K562 (cell line): ENCODE data around the gene PLXNB1. TPM values are rescaled to one million over a fixed set of nuclear protein-coding genes. Genes with fewer than 3 reads are reported as not detected.
A peak's percentile ranks its signal among the peaks of the same experiment; 100 is the strongest.

Experiments used
- ATAC-seq: fragments of 200-7000 bp; cut with Tn5 transposase; 3 replicates; pipeline ENCODE4 v1.9.1; 2020; ENCODE audit warnings: moderate library complexity
- BruUV-seq: library from RNA; stranded (reverse); fragments of 400-500 nt; replicated peaks from 2 replicates; lab custom pipeline; 2021; lab: Mats Ljungman, UMichigan
- CTCF ChIA-PET: fragments of 300-600 bp; formaldehyde crosslinking; extraction: SDS; loops from one replicate; lab custom pipeline; 2021; ENCODE audit warnings: low intra/inter-chr PET ratio; lab: Yijun Ruan, JAX
- POLR2A ChIA-PET: fragments of 300-600, 350-650 bp; sonication (Branson Sonifier 250); formaldehyde crosslinking; extraction: SDS; loops from one replicate; lab custom pipeline; 2021; ENCODE audit warnings: antibody characterized with exemption, inconsistent platforms; lab: Yijun Ruan, JAX
- DNase-seq, 4 experiments: peaks; one replicate each; pipeline versions ENCODE4 v3.0.0 to v3.0.0-alpha.2; 2011 to 2018; ENCODE audit warnings: low spot score in 3 of 4, mixed read lengths in 3 of 4; ENCODE audit errors: extremely low read depth in 1 of 4
- FAIRE-seq: peaks from 2 replicates; lab custom pipeline; 2011; peaks lifted over from hg19 to GRCh38; lab: Jason Lieb, UNC
- H2AFZ ChIP-seq: 2 replicates; pipeline ENCODE4 v1.6.0; 2011; ENCODE audit warnings: low read depth, low read length, control low read depth, inconsistent platforms
- H3K27ac ChIP-seq: fragments of 200-600 bp; 3 replicates; pipeline ENCODE4 v1.8.0; 2011; ENCODE audit warnings: low read depth, mild to moderate bottlenecking, control low read depth, inconsistent platforms, low read length, moderate library complexity, mixed read lengths; ENCODE audit errors: extremely low read depth
- H3K27me3 ChIP-seq, 2 experiments: fragments of 300-600 bp in 1 of 2; 2 replicates in 1 of 2; 3 replicates in 1 of 2; pipeline versions ENCODE4 v1.6.0 to v1.8.0; 2011; ENCODE audit warnings: inconsistent platforms in 2 of 2, low read length in 2 of 2, mild to moderate bottlenecking in 1 of 2, mixed read lengths in 1 of 2, moderate library complexity in 1 of 2; ENCODE audit not compliant: control insufficient read depth in 2 of 2, insufficient read depth in 2 of 2
- H3K36me3 ChIP-seq: fragments of 300-600 bp; 3 replicates; pipeline ENCODE4 v1.8.0; 2011; ENCODE audit warnings: mild to moderate bottlenecking, low read length, inconsistent platforms; ENCODE audit not compliant: control insufficient read depth, insufficient read depth
- H3K4me1 ChIP-seq, 2 experiments: fragments of 200-600 bp in 1 of 2; replicated peaks in 1 of 2; 2 replicates in 1 of 2; 3 replicates in 1 of 2; pipeline versions ENCODE4 v1.5.1 to v1.8.0; 2011; ENCODE audit warnings: inconsistent platforms in 2 of 2, low read length in 2 of 2, mild to moderate bottlenecking in 1 of 2, mixed read lengths in 1 of 2, moderate library complexity in 1 of 2; ENCODE audit not compliant: control insufficient read depth in 2 of 2, insufficient read depth in 2 of 2
- H3K4me2 ChIP-seq: 2 replicates; pipeline ENCODE4 v1.6.1; 2011; ENCODE audit warnings: low read length, control low read depth, inconsistent platforms, mixed read lengths; ENCODE audit not compliant: insufficient read depth
- H3K4me3 ChIP-seq: fragments of 200-600 bp; sonication (generic), shearing (Covaris generic); 2 replicates; pipeline ENCODE4 v1.5.1; 2016; ENCODE audit warnings: control low read depth, inconsistent platforms
- H3K79me2 ChIP-seq: fragments of 200-600 bp; 3 replicates; pipeline ENCODE4 v1.8.0; 2011; ENCODE audit warnings: low read length, inconsistent platforms; ENCODE audit not compliant: control insufficient read depth, insufficient read depth
- H3K9ac ChIP-seq, 2 experiments: 2 replicates each; pipeline versions ENCODE4 v1.6.0 to v1.6.1; 2011; ENCODE audit warnings: low read depth in 2 of 2, low read length in 2 of 2, control low read depth in 1 of 2, inconsistent platforms in 1 of 2, mild to moderate bottlenecking in 1 of 2, mixed read lengths in 1 of 2; ENCODE audit not compliant: insufficient read depth in 1 of 2
- H3K9me1 ChIP-seq: one replicate; pipeline ENCODE4 v1.6.0; 2011; ENCODE audit warnings: inconsistent platforms, mild to moderate bottlenecking, low read length, moderate library complexity; ENCODE audit not compliant: control insufficient read depth, insufficient read depth
- H3K9me3 ChIP-seq: replicated peaks from 2 replicates; pipeline ENCODE4 v1.5.1; 2011; ENCODE audit warnings: low read depth, low read length, inconsistent platforms; ENCODE audit not compliant: control insufficient read depth, insufficient read depth
- H4K20me1 ChIP-seq: replicated peaks from 2 replicates; pipeline ENCODE4 v1.6.1; 2011; ENCODE audit warnings: low read length, inconsistent platforms, mixed read lengths; ENCODE audit not compliant: control insufficient read depth, insufficient read depth
- BRD9 ChIP-seq: fragments of 450-650 bp; IDR thresholded peaks from 2 replicates; pipeline ENCODE4 v1.6.1; 2018; ENCODE audit warnings: low read depth; ENCODE audit not compliant: partially characterized antibody
- CXXC5 ChIP-seq: fragments of 250-450 bp; sonication (Bioruptor Pico); IDR thresholded peaks from 2 replicates; pipeline ENCODE4 v1.8.0; 2022; ENCODE audit warnings: inconsistent platforms, mild to moderate bottlenecking, moderate library complexity
- HDAC1 ChIP-seq, 2 experiments: fragments of 450-650 bp; IDR thresholded peaks; 2 replicates each; pipeline ENCODE4 v1.6.1; 2016 to 2017; ENCODE audit warnings: inconsistent platforms in 1 of 2, mild to moderate bottlenecking in 1 of 2, moderate library complexity in 1 of 2
- HMG20A ChIP-seq: fragments of 450-650 bp; formaldehyde crosslinking; conservative IDR thresholded peaks from 2 replicates; pipeline ENCODE4 v1.4.0; 2020; ENCODE audit warnings: mild to moderate bottlenecking, mixed read lengths
- ZFP1 ChIP-seq: fragments of 450-650 bp; formaldehyde crosslinking; IDR thresholded peaks from 2 replicates; pipeline ENCODE4 v1.4.0; 2020; ENCODE audit warnings: mild to moderate bottlenecking, mixed read lengths
- ZNF695 ChIP-seq: fragments of 450-650 bp; formaldehyde crosslinking; IDR thresholded peaks from 2 replicates; pipeline ENCODE4 v1.4.0; 2020; ENCODE audit warnings: mild to moderate bottlenecking, moderate library complexity
- ZNF79 ChIP-seq: fragments of 250-450 bp; sonication (Bioruptor Pico); IDR thresholded peaks from 2 replicates; pipeline ENCODE4 v1.4.0; 2020; ENCODE audit warnings: low read depth, mild to moderate bottlenecking, moderate library complexity
- WGBS: fragments of 100-300 bp; shearing (Covaris generic); methylation state at CpG from one replicate; pipeline ENCODE4 v1.1.6; 2016; ENCODE audit warnings: low coverage, mixed read lengths; ENCODE audit not compliant: insufficient coverage; ENCODE audit errors: missing lambda C conversion rate; 5-methylcytosine and 5-hydroxymethylcytosine counted together
- in situ Hi-C: fragments of 300-500 bp; cut with MboI; formaldehyde crosslinking; loops from 4 replicates; pipeline ENCODE4 v1.15.0; 2018; ENCODE audit warnings: inconsistent platforms, mixed read lengths
- intact Hi-C: fragments of 100-400 bp; cut with micrococcal nuclease; formaldehyde crosslinking; loops from 2 replicates; pipeline ENCODE4 v1.14.2; 2022
- polyA plus RNA-seq, 8 experiments: library from polyadenylated mRNA; depleted of rRNA in 4 of 8; stranded (reverse) in 5 of 8; unstranded in 3 of 8; fragments of >200 nt; fragmentation: Nextera tagmentation in 2 of 8; fragmentation: Illumina TruSeq in 1 of 8; extraction: Ambion mirVana in 2 of 8; extraction: Trizol in 1 of 8; gene quantifications; 2 replicates each; pipeline versions ENCODE4 v1.2.1 to v1.2.3, GENCODE V29; 2011 to 2014; ENCODE audit warnings: inconsistent platforms in 1 of 8, missing spikeins in 1 of 8
- total RNA-seq, 7 experiments: library from RNA; depleted of rRNA in 6 of 7; stranded (reverse); fragments of >200 nt in 6 of 7; fragmentation: Illumina TruSeq in 2 of 7; extraction: Trizol in 2 of 7; gene quantifications; 2 replicates each; pipeline versions ENCODE4 v1.2.1 to v1.2.3, GENCODE V29; 2011 to 2021; ENCODE audit warnings: low replicate concordance in 1 of 7
- TF ChIP-seq, protein P1 (sequence below): fragments of 250-450 bp; sonication (Bioruptor Pico); IDR thresholded peaks from 2 replicates; pipeline ENCODE4 v1.4.0; 2020; ENCODE audit warnings: mild to moderate bottlenecking, moderate library complexity, borderline replicate concordance
- TF ChIP-seq, protein P2 (sequence below): sonication (generic); formaldehyde crosslinking; IDR thresholded peaks from 2 replicates; pipeline ENCODE4 v1.9.0; 2022; ENCODE audit warnings: mild to moderate bottlenecking, missing genetic modification reagents

The PLXNB1 gene
- total and polyA plus RNA-seq, 9 of the 15 experiments (the other 6 are each of a cell fraction or from before 2014, with no cell fraction given) = 0.17 to 17.4 (median 6.0) TPM

DNA sequence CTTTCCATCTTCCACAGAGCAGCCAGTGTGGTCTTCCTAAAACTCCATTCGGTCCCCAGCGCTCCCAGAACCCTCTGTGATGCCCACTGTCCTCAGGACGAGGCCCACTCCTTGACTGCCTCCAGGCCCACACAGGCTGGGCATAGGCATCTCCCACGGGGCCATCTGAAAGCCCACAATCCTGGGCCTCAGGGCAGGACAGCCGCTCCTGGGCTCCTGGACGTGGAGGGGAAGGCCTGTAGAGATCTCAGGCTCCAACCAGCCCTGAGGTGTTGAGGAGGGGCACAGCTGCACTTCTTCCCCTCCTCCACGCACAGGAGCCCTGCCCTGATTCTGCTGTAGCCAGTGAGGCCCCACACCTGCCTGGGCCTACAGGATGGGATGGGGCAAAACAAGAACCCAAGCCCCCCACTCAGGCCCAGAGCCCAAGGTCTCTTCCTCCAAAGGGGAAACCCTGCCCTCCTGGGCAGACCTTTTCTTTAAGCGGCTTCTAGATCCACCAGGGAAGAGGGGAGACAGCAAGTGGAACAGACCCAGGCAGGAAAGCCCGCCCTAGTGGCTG is 48.2 kb upstream of the PLXNB1 start:
- H2AFZ ChIP-seq = no peak overlapping the region
- no peaks in the 10 kb centered on the region for H3K27me3 ChIP-seq
- H3K4me1 ChIP-seq = peaks cover 5 to 16% of the 10 kb centered on the region in 2 experiments; a peak in 4 of 5 replicates
- intact Hi-C loops (no loop called here), in situ Hi-C loops (no loop called here)
- ChIA-PET CTCF (no interaction called here), POLR2A (no interaction called here)
- ATAC-seq (no peak), DNase-seq (no peak), FAIRE-seq (no peak)
- no peaks in the 10 kb centered on the region for H3K9me1 ChIP-seq
- BruUV-seq = no TSS peak
- no peaks in the 10 kb centered on the region for H3K9me3 ChIP-seq
- no peak overlapping the region for H3K4me2 ChIP-seq
- peak overlapping the region in 1 of 2 experiments; percentile 72; a peak in 2 of 4 replicates for H3K9ac ChIP-seq
- no peaks in the 10 kb centered on the region for H3K36me3 ChIP-seq
- no peak overlapping the region for H3K27ac ChIP-seq
- no peak overlapping the region for H3K4me3 ChIP-seq
- WGBS = 55% methylated on average over 3 of the region's 9 CpGs
- no peaks in the 10 kb centered on the region for H3K79me2 ChIP-seq
- H4K20me1 ChIP-seq = no peaks in the 10 kb centered on the region
- no peak for TF ChIP-seq BRD9
- TF ChIP-seq, protein P1, sequence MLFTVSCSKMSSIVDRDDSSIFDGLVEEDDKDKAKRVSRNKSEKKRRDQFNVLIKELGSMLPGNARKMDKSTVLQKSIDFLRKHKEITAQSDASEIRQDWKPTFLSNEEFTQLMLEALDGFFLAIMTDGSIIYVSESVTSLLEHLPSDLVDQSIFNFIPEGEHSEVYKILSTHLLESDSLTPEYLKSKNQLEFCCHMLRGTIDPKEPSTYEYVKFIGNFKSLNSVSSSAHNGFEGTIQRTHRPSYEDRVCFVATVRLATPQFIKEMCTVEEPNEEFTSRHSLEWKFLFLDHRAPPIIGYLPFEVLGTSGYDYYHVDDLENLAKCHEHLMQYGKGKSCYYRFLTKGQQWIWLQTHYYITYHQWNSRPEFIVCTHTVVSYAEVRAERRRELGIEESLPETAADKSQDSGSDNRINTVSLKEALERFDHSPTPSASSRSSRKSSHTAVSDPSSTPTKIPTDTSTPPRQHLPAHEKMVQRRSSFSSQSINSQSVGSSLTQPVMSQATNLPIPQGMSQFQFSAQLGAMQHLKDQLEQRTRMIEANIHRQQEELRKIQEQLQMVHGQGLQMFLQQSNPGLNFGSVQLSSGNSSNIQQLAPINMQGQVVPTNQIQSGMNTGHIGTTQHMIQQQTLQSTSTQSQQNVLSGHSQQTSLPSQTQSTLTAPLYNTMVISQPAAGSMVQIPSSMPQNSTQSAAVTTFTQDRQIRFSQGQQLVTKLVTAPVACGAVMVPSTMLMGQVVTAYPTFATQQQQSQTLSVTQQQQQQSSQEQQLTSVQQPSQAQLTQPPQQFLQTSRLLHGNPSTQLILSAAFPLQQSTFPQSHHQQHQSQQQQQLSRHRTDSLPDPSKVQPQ (CRISPR knock-in tag) = no peak
- TF ChIP-seq, protein P2, sequence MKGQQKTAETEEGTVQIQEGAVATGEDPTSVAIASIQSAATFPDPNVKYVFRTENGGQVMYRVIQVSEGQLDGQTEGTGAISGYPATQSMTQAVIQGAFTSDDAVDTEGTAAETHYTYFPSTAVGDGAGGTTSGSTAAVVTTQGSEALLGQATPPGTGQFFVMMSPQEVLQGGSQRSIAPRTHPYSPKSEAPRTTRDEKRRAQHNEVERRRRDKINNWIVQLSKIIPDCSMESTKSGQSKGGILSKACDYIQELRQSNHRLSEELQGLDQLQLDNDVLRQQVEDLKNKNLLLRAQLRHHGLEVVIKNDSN (CRISPR knock-in tag) = no peak
- no peak for TF ChIP-seq ZNF695 (CRISPR knock-in tag)
- TF ChIP-seq ZNF79 = no peak
- no peak for TF ChIP-seq HDAC1 (IDR thresholded peaks at IDR 0.05)
- no peak for TF ChIP-seq HMG20A (CRISPR knock-in tag)
- TF ChIP-seq CXXC5 = no peak
- no peak for TF ChIP-seq ZFP1 (CRISPR knock-in tag)
